Endothelial cell of umbilical vein (primary cell): Measurements from ENCODE around the gene DGKD. TPM values are rescaled to one million over a fixed set of nuclear protein-coding genes. Genes with fewer than 3 reads are reported as not detected.
"Not testable (repeated sequence)": the region's sequence is repeated elsewhere in the genome, so short reads cannot be mapped to it uniquely, and the experiment has no call there.

Experiments
- BruUV-seq: library from RNA; stranded (reverse); fragments of 400-500 nt; replicated peaks from 2 replicates; lab custom pipeline; 2021; lab: Mats Ljungman, UMichigan
- CTCF ChIA-PET: fragments of 300-600, 350-600 bp; sonication (Branson Sonifier 250); formaldehyde crosslinking; loops from one replicate; lab custom pipeline; 2021; ENCODE audit warnings: antibody characterized with exemption, inconsistent platforms; lab: Charles Lee
- POLR2A ChIA-PET: fragments of 300-600, 350-600 bp; sonication (Branson Sonifier 250); formaldehyde crosslinking; loops from one replicate; lab custom pipeline; 2021; ENCODE audit warnings: antibody characterized with exemption, inconsistent platforms; lab: Charles Lee
- DNase-seq: peaks from one replicate; pipeline ENCODE4 v3.0.0-alpha.2; 2011; ENCODE audit warnings: low read depth, low spot score
- FAIRE-seq: peaks from 2 replicates; lab custom pipeline; 2011; peaks lifted over from hg19 to GRCh38; lab: Jason Lieb, UNC
- H2AFZ ChIP-seq: 2 replicates; pipeline ENCODE4 v1.6.0; 2012; ENCODE audit warnings: low read depth, low read length, control low read depth, inconsistent platforms
- H3K27ac ChIP-seq: 2 replicates; pipeline ENCODE4 v1.5.1; 2011; ENCODE audit warnings: low read depth, mild to moderate bottlenecking, control low read depth, low read length, moderate library complexity; ENCODE audit not compliant: insufficient read depth
- H3K27me3 ChIP-seq, 2 experiments: 2 replicates each; pipeline versions ENCODE4 v1.6.0 to v1.6.1; 2011; ENCODE audit warnings: low read length in 2 of 2, mixed read lengths in 1 of 2; ENCODE audit not compliant: control insufficient read depth in 2 of 2, insufficient read depth in 2 of 2
- H3K36me3 ChIP-seq, 2 experiments: 2 replicates in 1 of 2; 3 replicates in 1 of 2; pipeline ENCODE4 v1.5.1; 2011; ENCODE audit warnings: low read length in 2 of 2, mild to moderate bottlenecking in 1 of 2, moderate library complexity in 1 of 2; ENCODE audit not compliant: control insufficient read depth in 2 of 2, insufficient read depth in 2 of 2; ENCODE audit errors: extremely low read depth in 1 of 2
- H3K4me1 ChIP-seq: 3 replicates; pipeline ENCODE4 v1.5.1; 2011; ENCODE audit warnings: mild to moderate bottlenecking, low read length; ENCODE audit not compliant: control insufficient read depth, insufficient read depth; ENCODE audit errors: extremely low read depth
- H3K4me2 ChIP-seq: 2 replicates; pipeline ENCODE4 v1.6.1; 2011; ENCODE audit warnings: low read length, control low read depth, mixed read lengths; ENCODE audit not compliant: insufficient read depth
- H3K4me3 ChIP-seq, 3 experiments: fragments of 200-600 bp in 1 of 3; sonication (generic), shearing (Covaris generic) in 1 of 3; replicated peaks in 1 of 3; 2 replicates each; pipeline ENCODE4 v1.5.1; 2011 to 2016; ENCODE audit warnings: control low read depth in 3 of 3, low read length in 3 of 3, mild to moderate bottlenecking in 2 of 3, inconsistent platforms in 1 of 3, low read depth in 1 of 3, moderate library complexity in 1 of 3; ENCODE audit not compliant: insufficient read depth in 1 of 3
- H3K79me2 ChIP-seq: 2 replicates; pipeline ENCODE4 v1.6.0; 2012; ENCODE audit warnings: low read length, inconsistent platforms; ENCODE audit not compliant: control insufficient read depth, insufficient read depth
- H3K9ac ChIP-seq: replicated peaks from 2 replicates; pipeline ENCODE3; 2011; ENCODE audit warnings: low read length, control low read depth; ENCODE audit not compliant: insufficient read depth; ENCODE audit errors: extremely low read depth
- H3K9me1 ChIP-seq: replicated peaks from 3 replicates; pipeline ENCODE4 v1.6.0; 2011; ENCODE audit warnings: mild to moderate bottlenecking, low read length; ENCODE audit not compliant: control insufficient read depth, insufficient read depth; ENCODE audit errors: extremely low read depth
- H3K9me3 ChIP-seq: replicated peaks from 2 replicates; pipeline ENCODE4 v1.5.1; 2012; ENCODE audit warnings: low read length, inconsistent platforms; ENCODE audit not compliant: control insufficient read depth, insufficient read depth
- H4K20me1 ChIP-seq: replicated peaks from 2 replicates; pipeline ENCODE3; 2011; ENCODE audit warnings: mild to moderate bottlenecking, low read length; ENCODE audit not compliant: control insufficient read depth, insufficient read depth; ENCODE audit errors: extremely low read depth
- EZH2 ChIP-seq: IDR thresholded peaks from 2 replicates; pipeline ENCODE4 v1.6.1; 2012; ENCODE audit warnings: borderline replicate concordance, low read depth, mild to moderate bottlenecking, moderate library complexity, low read length, inconsistent platforms; ENCODE audit not compliant: severe bottlenecking
- FOS ChIP-seq: IDR thresholded peaks from 2 replicates; pipeline ENCODE4 v1.6.1; 2011; ENCODE audit warnings: mild to moderate bottlenecking, low read length, moderate library complexity, borderline replicate concordance; ENCODE audit not compliant: insufficient read depth
- GATA2 ChIP-seq: IDR thresholded peaks from 2 replicates; pipeline ENCODE4 v1.7.0; 2011; ENCODE audit warnings: low read depth, mild to moderate bottlenecking, moderate library complexity, mixed read lengths, low read length; ENCODE audit not compliant: insufficient read length, insufficient read depth
- JUN ChIP-seq: IDR thresholded peaks from 2 replicates; pipeline ENCODE4 v1.6.1; 2011; ENCODE audit warnings: borderline replicate concordance, low read depth; ENCODE audit not compliant: insufficient read length, insufficient read depth
- POLR2A ChIP-seq: IDR thresholded peaks from 2 replicates; pipeline ENCODE4 v1.6.1; 2012; ENCODE audit warnings: low read depth, mild to moderate bottlenecking, control low read depth, low read length
- dilution Hi-C: fragments of 300-500 bp; cut with MboI; formaldehyde crosslinking; loops from one replicate; pipeline ENCODE4 v1.15.0; 2019; ENCODE audit warnings: low sequenced_read_pairs; ENCODE audit not compliant: extremely low pct_ligation_motif_present
- intact Hi-C: fragments of 100-400 bp; cut with micrococcal nuclease; formaldehyde crosslinking; loops from one replicate; pipeline ENCODE4 v1.10.0; 2022
- polyA plus RNA-seq, 4 experiments: library from polyadenylated mRNA; depleted of rRNA in 3 of 4; stranded (reverse) in 3 of 4; unstranded in 1 of 4; fragments of >200 nt; gene quantifications; 2 replicates each; pipeline versions ENCODE4 v1.2.1 to v1.2.3, GENCODE V29; 2011 to 2012; ENCODE audit warnings: missing spikeins in 1 of 4
- total RNA-seq: library from RNA; stranded (reverse); gene quantifications from 2 replicates; pipeline ENCODE4 v1.2.3, GENCODE V29; 2021
- TF ChIP-seq, protein P1 (sequence below), 2 donors: IDR thresholded peaks; 1 replicate in 1 of 2; 2 replicates in 1 of 2; pipeline ENCODE4 v1.5.1; 2011; ENCODE audit warnings: low read length in 2 of 2, mild to moderate bottlenecking in 2 of 2, moderate library complexity in 2 of 2, control low read depth in 1 of 2, inconsistent platforms in 1 of 2, low read depth in 1 of 2; ENCODE audit not compliant: insufficient read depth in 1 of 2; ENCODE audit errors: extremely low read depth in 1 of 2
- TF ChIP-seq, protein P2 (sequence below): IDR thresholded peaks from 2 replicates; pipeline ENCODE4 v1.6.1; 2011; ENCODE audit not compliant: insufficient read depth, insufficient read length

DGKD gene
- total and polyA plus RNA-seq, 2 donors (not counting 3 experiments of a cell fraction or from before 2014, with no cell fraction given) = 10.8 to 36.6 TPM

DNA sequence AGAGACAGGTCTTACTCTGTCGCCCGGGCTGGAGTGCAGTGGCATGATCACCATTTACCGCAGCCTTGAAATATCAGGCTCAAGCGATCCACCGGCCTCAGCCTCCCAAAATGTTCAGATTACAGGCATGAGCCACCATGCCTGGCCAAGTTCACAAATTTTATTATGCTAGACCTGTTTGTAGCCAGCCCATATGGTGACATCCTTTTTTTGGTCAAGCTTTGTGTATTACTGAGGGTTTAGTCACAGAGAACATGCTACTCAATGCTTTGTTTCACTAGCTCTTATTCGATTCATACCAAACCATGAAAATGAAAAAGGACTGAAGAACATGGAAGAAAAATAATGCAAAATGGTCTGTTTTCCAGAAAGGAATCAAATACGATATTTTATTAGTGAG, 41.4 kb downstream of the DGKD start:
- TF ChIP-seq JUN (no peak), POLR2A (no peak), EZH2 (no peak), GATA2 (no peak), FOS (no peak)
- TF ChIP-seq, protein P1, sequence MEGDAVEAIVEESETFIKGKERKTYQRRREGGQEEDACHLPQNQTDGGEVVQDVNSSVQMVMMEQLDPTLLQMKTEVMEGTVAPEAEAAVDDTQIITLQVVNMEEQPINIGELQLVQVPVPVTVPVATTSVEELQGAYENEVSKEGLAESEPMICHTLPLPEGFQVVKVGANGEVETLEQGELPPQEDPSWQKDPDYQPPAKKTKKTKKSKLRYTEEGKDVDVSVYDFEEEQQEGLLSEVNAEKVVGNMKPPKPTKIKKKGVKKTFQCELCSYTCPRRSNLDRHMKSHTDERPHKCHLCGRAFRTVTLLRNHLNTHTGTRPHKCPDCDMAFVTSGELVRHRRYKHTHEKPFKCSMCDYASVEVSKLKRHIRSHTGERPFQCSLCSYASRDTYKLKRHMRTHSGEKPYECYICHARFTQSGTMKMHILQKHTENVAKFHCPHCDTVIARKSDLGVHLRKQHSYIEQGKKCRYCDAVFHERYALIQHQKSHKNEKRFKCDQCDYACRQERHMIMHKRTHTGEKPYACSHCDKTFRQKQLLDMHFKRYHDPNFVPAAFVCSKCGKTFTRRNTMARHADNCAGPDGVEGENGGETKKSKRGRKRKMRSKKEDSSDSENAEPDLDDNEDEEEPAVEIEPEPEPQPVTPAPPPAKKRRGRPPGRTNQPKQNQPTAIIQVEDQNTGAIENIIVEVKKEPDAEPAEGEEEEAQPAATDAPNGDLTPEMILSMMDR (IDR thresholded peaks at IDR 0.05; ENCODE audit: extremely low read depth in 1 of 2, insufficient read depth in 1 of 2, low read depth in 1 of 2, low read length in 2 of 2) = no peak
- TF ChIP-seq, protein P2, sequence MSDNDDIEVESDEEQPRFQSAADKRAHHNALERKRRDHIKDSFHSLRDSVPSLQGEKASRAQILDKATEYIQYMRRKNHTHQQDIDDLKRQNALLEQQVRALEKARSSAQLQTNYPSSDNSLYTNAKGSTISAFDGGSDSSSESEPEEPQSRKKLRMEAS = no peak
- no peaks in the 10 kb centered on the region for H3K79me2 ChIP-seq
- no peaks in the 10 kb centered on the region for H3K4me1 ChIP-seq
- no peak for FAIRE-seq
- H3K9ac ChIP-seq = no peak overlapping the region
- no peaks in the 10 kb centered on the region for H3K9me1 ChIP-seq
- no peaks in the 10 kb centered on the region for H3K36me3 ChIP-seq
- H3K4me2 ChIP-seq = no peak overlapping the region
- ChIA-PET CTCF (interaction anchor here (1.2 to 1.3 kb wide), 3 partner anchors 9 to 48 kb away, joined by 3 to 6 read pairs (median 4); no protein-coding TSS in a partner anchor), POLR2A (no interaction called here)
- no peaks in the 10 kb centered on the region for H3K9me3 ChIP-seq
- H3K27ac ChIP-seq = no peak overlapping the region
- no peak overlapping the region for H2AFZ ChIP-seq
- H4K20me1 ChIP-seq = no peaks in the 10 kb centered on the region
- DNase-seq = no peak
- BruUV-seq = no TSS peak
- H3K4me3 ChIP-seq = no peak overlapping the region
- H3K27me3 ChIP-seq = no peaks in the 10 kb centered on the region
- intact Hi-C loops (no loop called here), dilution Hi-C loops (no loop called here)

DNA sequence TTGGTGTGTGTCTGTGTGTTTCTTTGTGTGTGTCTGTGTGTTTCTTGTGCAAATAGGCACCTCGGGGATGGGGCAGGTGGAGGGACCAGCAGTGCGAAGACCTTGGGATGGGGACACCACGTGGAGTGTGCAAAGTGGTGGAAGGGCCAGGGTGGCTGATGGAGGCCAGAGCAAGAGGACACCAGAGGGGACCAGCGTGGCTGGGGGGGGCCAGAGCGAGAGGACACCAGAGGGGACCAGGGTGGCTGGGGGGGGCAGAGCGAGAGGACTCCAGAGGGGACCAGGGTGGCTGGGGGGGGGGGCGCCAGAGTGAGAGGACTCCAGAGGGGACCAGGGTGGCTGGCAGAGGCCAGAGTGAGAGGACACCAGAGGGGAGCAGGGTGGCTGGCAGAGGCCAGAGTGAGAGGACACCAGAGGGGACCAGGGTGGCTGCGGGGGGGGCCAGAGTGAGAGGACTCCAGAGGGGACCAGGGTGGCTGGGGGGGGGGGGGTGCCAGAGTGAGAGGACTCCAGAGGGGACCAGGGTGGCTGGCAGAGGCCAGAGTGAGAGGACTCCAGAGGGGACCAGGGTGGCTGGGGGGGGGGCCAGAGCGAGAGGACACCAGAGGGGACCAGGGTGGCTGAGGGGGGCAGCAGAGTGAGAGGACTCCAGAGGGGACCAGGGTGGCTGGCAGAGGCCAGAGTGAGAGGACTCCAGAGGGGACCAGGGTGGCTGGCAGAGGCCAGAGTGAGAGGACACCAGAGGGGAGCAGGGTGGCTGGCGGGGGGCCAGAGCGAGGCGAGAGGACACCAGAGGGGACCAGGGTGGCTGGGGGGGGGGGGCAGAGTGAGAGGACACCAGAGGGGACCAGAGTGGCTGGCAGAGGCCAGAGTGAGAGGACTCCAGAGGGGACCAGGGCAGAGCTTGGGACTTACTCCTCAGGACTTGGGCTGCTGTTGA, 42.7 kb downstream of the DGKD start:
- H3K4me2 ChIP-seq, H3K27ac ChIP-seq, H3K4me1 ChIP-seq, intact Hi-C loops, BruUV-seq, H3K36me3 ChIP-seq, H3K9me3 ChIP-seq, DNase-seq, FAIRE-seq, H2AFZ ChIP-seq, H3K79me2 ChIP-seq, H3K4me3 ChIP-seq, H4K20me1 ChIP-seq, H3K9ac ChIP-seq, H3K9me1 ChIP-seq, H3K27me3 ChIP-seq, POLR2A ChIA-PET, dilution Hi-C loops: not testable (repeated sequence)
- CTCF ChIA-PET = interaction anchor here (1.3 kb wide), 1 partner anchor 21 kb away, joined by 3 read pairs; no protein-coding TSS in a partner anchor
